ENCODE results near the gene HHATL. TPM values are rescaled to one million over a fixed set of nuclear protein-coding genes. Genes with fewer than 3 reads are reported as not detected.

Gene HHATL
- total RNA-seq, 1 experiment from 2014 or later, result 0.92 TPM

DNA sequence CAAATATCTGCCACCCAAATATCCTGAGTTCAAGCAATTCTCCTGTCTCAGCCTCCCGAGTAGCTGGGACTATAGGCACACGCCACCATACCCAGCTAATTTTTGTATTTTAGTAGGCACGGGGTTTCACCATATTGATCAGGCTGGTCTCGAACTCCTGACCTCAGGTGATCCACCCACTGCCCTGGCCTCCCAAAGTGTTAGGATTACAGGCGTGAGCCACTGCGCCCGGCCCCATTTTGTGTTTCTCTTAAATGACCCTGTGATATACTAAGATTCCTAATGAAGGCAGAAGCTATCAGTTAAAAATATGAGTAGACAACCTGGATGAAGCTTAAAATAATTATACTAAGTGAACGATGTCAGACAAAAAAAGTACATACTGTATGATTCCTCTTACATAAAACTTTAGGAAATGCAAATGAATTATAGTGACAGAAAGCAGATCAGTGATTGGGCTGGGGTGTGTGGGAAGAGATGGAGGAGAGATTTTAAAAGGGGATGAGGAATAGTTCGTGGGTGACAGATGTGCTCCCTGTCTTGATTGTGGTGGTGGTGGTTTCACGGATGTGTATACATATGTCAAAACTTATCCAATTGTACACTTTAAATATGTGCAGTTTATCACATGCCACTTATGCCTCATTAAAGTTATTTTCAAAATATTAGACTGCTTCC, 21.1 kb downstream of the HHATL start (continued):
- TF ChIP-seq GABPB1 (CRISPR knock-in tag; IDR thresholded peaks at IDR 0.05) (no peak), NFYB (CRISPR knock-in tag; conservative IDR thresholded peaks at IDR 0.05; ENCODE audit: low read depth) (no peak), PRRX2 (CRISPR knock-in tag; IDR thresholded peaks at IDR 0.05) (no peak)
- TF ChIP-seq, protein P1, sequence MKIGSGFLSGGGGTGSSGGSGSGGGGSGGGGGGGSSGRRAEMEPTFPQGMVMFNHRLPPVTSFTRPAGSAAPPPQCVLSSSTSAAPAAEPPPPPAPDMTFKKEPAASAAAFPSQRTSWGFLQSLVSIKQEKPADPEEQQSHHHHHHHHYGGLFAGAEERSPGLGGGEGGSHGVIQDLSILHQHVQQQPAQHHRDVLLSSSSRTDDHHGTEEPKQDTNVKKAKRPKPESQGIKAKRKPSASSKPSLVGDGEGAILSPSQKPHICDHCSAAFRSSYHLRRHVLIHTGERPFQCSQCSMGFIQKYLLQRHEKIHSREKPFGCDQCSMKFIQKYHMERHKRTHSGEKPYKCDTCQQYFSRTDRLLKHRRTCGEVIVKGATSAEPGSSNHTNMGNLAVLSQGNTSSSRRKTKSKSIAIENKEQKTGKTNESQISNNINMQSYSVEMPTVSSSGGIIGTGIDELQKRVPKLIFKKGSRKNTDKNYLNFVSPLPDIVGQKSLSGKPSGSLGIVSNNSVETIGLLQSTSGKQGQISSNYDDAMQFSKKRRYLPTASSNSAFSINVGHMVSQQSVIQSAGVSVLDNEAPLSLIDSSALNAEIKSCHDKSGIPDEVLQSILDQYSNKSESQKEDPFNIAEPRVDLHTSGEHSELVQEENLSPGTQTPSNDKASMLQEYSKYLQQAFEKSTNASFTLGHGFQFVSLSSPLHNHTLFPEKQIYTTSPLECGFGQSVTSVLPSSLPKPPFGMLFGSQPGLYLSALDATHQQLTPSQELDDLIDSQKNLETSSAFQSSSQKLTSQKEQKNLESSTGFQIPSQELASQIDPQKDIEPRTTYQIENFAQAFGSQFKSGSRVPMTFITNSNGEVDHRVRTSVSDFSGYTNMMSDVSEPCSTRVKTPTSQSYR (CRISPR knock-in tag; IDR thresholded peaks at IDR 0.05), result no peak

DNA sequence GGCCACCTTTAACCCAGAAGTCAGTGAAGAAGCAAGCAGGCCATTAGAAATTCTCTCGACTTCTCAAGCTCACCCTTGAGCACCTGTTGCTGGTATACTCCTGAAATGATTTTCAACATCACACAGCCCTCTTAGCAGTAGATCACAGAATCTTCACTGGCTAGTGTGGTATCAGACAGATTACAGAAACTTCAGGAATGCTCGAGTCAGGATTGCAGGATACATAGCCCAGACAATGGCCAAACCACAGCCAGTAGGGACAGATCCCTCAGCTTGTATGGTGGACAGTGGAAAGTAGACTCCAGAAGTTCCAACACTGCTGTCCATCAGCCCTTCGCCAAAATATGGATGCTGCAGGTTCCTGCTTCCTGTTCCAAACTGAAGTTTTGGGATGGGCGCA, 21.8 kb downstream of the HHATL start:
- Mint-ChIP-seq H3K27ac (no peak overlapping the region), H3K4me3 (no peak overlapping the region), H3K9me3 (peaks cover 12% of the 10 kb centered on the region), H3K36me3 (no peaks in the 10 kb centered on the region), H3K27me3 (ENCODE audit: low read depth) (peaks cover 5% of the 10 kb centered on the region), H3K4me1 (no peaks in the 10 kb centered on the region)
- DNase-seq (ENCODE audit: low spot score) (no peak), ATAC-seq (no peak)
- POLR2A ChIA-PET, result no interaction called here
- TF ChIP-seq, protein P2, sequence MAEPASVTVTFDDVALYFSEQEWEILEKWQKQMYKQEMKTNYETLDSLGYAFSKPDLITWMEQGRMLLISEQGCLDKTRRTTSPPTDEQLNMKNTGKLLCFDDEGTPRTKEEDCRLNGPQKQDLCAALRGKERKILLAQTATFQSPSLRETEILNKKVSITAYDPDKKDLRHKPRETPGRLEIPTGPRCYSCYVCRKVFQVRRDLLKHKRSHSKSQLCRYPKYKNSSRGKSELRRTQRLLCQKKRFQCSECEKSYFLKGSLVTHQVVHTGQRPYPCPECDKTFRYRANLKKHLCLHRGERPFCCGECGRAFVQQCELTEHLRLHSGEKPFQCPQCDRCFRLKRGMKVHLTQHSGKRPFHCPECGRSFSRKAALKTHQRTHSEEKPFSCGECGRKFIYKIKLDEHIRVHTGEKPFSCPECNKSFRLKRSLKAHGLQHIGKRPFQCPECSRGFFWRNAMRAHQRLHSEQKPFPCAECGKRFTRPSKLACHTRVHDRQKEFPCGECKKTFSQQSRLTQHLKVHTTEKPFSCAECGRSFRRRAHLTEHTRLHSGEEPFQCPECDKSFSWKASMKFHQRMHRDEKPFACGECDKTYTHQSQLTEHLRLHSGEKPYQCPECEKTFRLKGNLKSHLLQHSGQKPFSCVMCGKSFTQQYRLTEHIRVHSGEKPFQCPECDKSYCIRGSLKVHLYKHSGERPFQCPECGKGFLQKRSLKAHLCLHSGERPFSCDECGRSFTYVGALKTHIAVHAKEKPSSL (CRISPR knock-in tag; conservative IDR thresholded peaks at IDR 0.05), result no peak
- TF ChIP-seq, protein P3, sequence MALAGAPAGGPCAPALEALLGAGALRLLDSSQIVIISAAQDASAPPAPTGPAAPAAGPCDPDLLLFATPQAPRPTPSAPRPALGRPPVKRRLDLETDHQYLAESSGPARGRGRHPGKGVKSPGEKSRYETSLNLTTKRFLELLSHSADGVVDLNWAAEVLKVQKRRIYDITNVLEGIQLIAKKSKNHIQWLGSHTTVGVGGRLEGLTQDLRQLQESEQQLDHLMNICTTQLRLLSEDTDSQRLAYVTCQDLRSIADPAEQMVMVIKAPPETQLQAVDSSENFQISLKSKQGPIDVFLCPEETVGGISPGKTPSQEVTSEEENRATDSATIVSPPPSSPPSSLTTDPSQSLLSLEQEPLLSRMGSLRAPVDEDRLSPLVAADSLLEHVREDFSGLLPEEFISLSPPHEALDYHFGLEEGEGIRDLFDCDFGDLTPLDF (CRISPR knock-in tag; IDR thresholded peaks at IDR 0.05), result no peak
- TF ChIP-seq ZNF423 (CRISPR knock-in tag; IDR thresholded peaks at IDR 0.05) (no peak), USF2 (CRISPR knock-in tag; IDR thresholded peaks at IDR 0.05) (no peak), IRF1 (CRISPR knock-in tag; IDR thresholded peaks at IDR 0.05) (no peak), NR3C1 (CRISPR knock-in tag; conservative IDR thresholded peaks at IDR 0.05; ENCODE audit: low read depth) (no peak), ZNF532 (CRISPR knock-in tag; IDR thresholded peaks at IDR 0.05; ENCODE audit: borderline replicate concordance) (no peak), NFATC4 (CRISPR knock-in tag; IDR thresholded peaks at IDR 0.05) (no peak), ZNF416 (CRISPR knock-in tag; IDR thresholded peaks at IDR 0.05) (no peak), ATF1 (CRISPR knock-in tag; IDR thresholded peaks at IDR 0.05) (no peak), SP1 (CRISPR knock-in tag; conservative IDR thresholded peaks at IDR 0.05) (no peak), ATF6 (CRISPR knock-in tag; IDR thresholded peaks at IDR 0.05) (no peak), FOXK1 (CRISPR knock-in tag; IDR thresholded peaks at IDR 0.05) (no peak)
- TF ChIP-seq, protein P4, sequence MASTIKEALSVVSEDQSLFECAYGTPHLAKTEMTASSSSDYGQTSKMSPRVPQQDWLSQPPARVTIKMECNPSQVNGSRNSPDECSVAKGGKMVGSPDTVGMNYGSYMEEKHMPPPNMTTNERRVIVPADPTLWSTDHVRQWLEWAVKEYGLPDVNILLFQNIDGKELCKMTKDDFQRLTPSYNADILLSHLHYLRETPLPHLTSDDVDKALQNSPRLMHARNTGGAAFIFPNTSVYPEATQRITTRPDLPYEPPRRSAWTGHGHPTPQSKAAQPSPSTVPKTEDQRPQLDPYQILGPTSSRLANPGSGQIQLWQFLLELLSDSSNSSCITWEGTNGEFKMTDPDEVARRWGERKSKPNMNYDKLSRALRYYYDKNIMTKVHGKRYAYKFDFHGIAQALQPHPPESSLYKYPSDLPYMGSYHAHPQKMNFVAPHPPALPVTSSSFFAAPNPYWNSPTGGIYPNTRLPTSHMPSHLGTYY (CRISPR knock-in tag; IDR thresholded peaks at IDR 0.05), result no peak
- CTCF ChIA-PET, result interaction anchor here (0.6 kb wide), 1 partner anchor 131 kb away, joined by 3 read pairs; no protein-coding TSS in a partner anchor
